ENCODE measurements around the gene TARBP1.

TARBP1 gene

DNA sequence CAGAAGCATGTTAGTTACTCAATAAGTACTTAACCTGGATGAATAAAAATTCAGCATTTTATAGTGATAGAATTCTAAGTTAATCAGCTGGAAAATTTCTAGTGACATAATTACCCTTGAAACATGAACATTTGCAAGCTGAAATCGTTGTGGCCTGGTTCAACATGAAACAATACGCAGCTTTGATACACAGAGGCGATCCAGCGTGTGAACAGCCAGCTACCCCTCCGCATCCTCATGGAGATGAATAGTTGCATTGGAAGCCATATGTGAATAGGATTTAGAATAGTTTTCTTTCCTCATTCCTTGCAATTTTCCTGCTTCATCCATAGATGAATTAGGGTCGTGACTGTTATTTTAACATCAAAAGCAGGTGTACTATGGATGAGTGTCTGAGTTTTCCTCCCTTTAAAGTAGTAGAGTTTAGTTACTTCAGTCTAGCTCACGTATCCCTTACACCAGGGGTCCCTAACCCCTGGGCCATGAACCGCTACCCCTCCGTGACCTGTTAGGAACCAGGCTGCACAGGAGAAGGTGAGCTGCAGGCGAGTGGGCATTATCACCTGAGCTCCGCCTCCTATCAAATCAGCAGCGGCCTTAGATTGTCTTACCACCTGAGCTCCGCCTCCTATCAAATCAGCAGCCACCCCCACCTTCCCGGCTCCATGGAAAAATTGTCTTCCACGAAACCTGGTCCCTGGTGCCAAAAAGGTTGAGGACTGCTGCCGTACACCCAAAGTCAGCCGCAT, 6.2 kb upstream of the TARBP1 start:
- in situ Hi-C loops (cut with MboI; ENCODE audit: low pct_unique_long_range_greater_than_20kb, low sequenced_read_pairs, unreplicated experiment): loop anchor here (25.0 kb wide), 1 partner anchor 277 kb away; no protein-coding TSS in a partner anchor
- TF ChIP-seq, protein P1, sequence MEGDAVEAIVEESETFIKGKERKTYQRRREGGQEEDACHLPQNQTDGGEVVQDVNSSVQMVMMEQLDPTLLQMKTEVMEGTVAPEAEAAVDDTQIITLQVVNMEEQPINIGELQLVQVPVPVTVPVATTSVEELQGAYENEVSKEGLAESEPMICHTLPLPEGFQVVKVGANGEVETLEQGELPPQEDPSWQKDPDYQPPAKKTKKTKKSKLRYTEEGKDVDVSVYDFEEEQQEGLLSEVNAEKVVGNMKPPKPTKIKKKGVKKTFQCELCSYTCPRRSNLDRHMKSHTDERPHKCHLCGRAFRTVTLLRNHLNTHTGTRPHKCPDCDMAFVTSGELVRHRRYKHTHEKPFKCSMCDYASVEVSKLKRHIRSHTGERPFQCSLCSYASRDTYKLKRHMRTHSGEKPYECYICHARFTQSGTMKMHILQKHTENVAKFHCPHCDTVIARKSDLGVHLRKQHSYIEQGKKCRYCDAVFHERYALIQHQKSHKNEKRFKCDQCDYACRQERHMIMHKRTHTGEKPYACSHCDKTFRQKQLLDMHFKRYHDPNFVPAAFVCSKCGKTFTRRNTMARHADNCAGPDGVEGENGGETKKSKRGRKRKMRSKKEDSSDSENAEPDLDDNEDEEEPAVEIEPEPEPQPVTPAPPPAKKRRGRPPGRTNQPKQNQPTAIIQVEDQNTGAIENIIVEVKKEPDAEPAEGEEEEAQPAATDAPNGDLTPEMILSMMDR (IDR thresholded peaks at IDR 0.05; ENCODE audit: extremely low read depth, insufficient read depth, missing control alignments): no peak
- DNase-seq (ENCODE audit: low spot score): no peak

DNA sequence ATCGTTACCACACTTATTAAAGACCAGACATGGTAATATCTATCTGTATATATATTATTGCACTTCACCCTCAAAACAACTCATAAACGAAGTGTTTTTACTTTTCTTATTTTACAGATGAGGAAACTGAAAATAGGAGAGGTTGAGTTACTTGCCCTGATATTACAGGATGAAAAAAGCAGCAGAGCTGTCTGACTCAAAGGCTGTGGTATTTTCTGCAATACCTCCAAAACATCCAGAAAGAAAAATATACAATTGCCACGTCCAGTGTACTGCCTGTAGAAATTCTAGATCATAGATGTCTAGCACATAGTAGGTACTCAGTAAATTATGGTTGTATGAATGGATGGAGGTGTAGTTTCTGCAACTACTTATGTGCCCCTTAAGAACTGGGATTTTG, 5.2 kb upstream of the TARBP1 start:
- TF ChIP-seq, protein P1 (IDR thresholded peaks at IDR 0.05; ENCODE audit: extremely low read depth, insufficient read depth, missing control alignments): no peak
- DNase-seq (ENCODE audit: low spot score): no peak
- in situ Hi-C loops (cut with MboI; ENCODE audit: low pct_unique_long_range_greater_than_20kb, low sequenced_read_pairs, unreplicated experiment): loop anchor here (25.0 kb wide), 1 partner anchor 278 kb away; no protein-coding TSS in a partner anchor

DNA sequence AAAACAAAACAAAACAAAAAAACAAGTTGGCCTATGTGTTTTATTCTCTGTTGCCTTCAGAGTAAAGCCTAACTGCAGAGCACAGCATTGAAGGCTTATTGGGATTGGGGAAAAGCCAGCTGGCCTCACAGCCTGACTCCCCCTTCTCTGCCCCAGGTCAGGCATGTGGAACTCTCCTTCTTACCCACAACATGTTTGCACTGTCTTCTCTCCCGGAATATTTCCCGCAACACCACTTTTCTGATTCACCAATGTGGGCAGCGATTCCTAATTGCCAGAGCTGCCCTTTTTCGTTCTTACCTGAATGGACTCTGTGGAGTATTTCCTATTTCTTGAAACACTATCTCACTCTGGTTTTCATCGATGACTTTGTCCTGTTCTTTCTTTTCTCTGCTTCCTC, 2.8 kb upstream of the TARBP1 start:
- DNase-seq (ENCODE audit: low spot score): no peak
- in situ Hi-C loops (cut with MboI; ENCODE audit: low pct_unique_long_range_greater_than_20kb, low sequenced_read_pairs, unreplicated experiment): loop anchor here (25.0 kb wide), 1 partner anchor 281 kb away; no protein-coding TSS in a partner anchor
- TF ChIP-seq, protein P1 (IDR thresholded peaks at IDR 0.05; ENCODE audit: extremely low read depth, insufficient read depth, missing control alignments): no peak

DNA sequence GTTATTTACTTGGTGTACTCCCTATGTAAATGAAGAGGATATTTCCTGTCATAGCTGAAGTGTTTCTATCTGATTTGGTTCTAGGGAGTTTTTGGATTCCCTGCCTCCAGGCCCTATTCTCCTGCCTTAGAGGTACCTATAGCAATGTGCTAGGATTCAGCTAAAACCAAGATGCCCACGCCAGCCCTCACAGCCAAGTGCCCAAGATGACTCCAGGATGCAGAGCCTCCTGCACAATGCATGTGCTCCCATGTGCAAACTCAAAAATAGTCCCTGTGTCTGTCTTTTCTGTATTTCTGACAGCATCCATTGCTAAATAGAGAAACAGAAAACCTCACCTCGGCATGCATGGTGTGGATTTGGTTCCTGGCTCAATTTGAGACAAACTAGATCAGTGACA, 887 bp upstream of the TARBP1 start:
- in situ Hi-C loops (cut with MboI; ENCODE audit: low pct_unique_long_range_greater_than_20kb, low sequenced_read_pairs, unreplicated experiment): loop anchor here (25.0 kb wide), 1 partner anchor 282 kb away; no protein-coding TSS in a partner anchor

DNA sequence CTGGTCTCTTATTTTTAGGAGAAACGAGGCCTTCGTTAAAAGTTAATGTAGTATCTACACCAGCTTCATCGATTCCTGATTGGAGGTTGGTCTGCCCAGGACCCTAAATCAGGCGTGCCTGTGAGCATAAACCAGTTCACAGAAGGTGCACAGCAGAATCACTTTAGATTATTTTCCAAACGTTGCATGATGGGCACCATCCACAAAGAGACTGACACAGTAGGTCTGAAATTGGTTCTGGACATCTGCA, 256 bp upstream of the TARBP1 start:
- in situ Hi-C loops (cut with MboI; ENCODE audit: low pct_unique_long_range_greater_than_20kb, low sequenced_read_pairs, unreplicated experiment): loop anchor here (25.0 kb wide), 1 partner anchor 283 kb away; no protein-coding TSS in a partner anchor
- no peak for DNase-seq (ENCODE audit: low spot score)
- TF ChIP-seq, protein P1 (IDR thresholded peaks at IDR 0.05; ENCODE audit: extremely low read depth, insufficient read depth, missing control alignments): no peak

More for the DNA sequence above, 887 bp upstream of the TARBP1 start:
- no peak for DNase-seq (ENCODE audit: low spot score)
- TF ChIP-seq, protein P1 (IDR thresholded peaks at IDR 0.05; ENCODE audit: extremely low read depth, insufficient read depth, missing control alignments): no peak

DNA sequence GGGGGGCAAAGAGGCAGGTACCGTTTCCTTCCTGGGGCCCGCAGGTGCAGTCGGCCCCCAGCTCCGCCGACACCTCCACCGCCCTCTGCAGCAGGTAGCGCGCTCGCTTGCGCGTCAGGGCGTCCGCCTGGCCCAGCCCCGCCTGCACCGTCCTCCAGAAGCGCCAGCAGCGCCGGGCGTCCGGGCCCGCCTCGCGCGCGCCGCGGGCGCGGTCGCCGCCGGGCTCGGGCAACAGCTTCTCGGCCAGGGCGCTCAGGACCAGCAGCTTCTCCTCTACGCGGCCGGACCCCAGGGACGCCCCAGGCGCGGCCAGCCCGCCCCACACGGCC, 863 bp downstream of the TARBP1 start:
- TF ChIP-seq, protein P1 (IDR thresholded peaks at IDR 0.05; ENCODE audit: extremely low read depth, insufficient read depth, missing control alignments): no peak
- peak; percentile 76 for DNase-seq (ENCODE audit: low spot score)
- in situ Hi-C loops (cut with MboI; ENCODE audit: low pct_unique_long_range_greater_than_20kb, low sequenced_read_pairs, unreplicated experiment): loop anchor here (25.0 kb wide), 1 partner anchor 284 kb away; no protein-coding TSS in a partner anchor
